ENCODE data around the gene GIT1. TPM values are rescaled to one million over a fixed set of nuclear protein-coding genes. Genes with fewer than 3 reads are reported as not detected.

GIT1 gene
- total and polyA plus RNA-seq, 2 donors (not counting 1 experiment from before 2014, with no cell fraction given), result 12.4 to 20.1 TPM

DNA sequence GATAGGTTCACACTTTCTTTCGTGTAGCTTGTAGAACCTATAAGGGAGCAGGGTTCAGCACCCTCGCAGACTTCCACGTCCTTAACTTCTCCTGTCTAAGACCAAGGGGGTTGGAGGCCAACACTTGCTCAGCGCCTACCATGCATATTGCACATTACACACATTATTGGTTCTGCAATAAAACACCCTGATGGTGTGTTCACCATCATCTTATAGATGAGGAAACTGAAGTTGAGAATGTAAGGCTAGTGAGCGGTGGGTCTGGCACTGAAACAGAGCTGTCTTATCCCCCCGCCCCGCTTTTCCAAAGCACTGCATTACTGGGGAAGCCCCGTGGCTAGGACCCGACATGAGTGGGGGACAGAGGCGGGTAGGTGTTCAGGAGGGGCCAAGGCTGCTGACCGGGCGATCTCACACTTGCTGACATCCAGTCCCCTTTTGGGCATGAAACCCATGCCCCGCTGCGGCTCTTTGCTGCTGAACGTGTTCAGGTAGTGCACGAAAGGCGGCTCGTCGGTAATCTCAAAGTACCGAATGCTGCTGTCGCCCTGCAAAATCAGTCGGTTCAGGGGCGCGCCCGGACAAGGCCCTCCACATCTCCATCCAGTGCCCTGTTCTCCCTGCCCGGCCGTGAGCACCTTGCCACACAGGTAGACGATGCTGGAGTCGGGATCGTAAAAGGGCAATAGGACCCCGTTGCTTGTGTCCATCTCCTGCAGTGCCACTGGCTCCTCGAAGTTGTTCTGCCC, 27.0 kb upstream of the GIT1 start:
- Histone ChIP-seq H3K4me1 (ENCODE audit: control insufficient read depth, extremely low read depth, insufficient read depth, low read length) (peaks cover 19% of the 10 kb centered on the region), H3K27me3 (ENCODE audit: control insufficient read depth, insufficient read depth, low read length) (no peaks in the 10 kb centered on the region), H4K20me1 (ENCODE audit: control insufficient read depth, extremely low read depth, insufficient read depth, low read length) (no peaks in the 10 kb centered on the region), H3K9ac (ENCODE audit: insufficient read depth, low read length) (no peak overlapping the region), H2AFZ (ENCODE audit: low read length) (no peak overlapping the region), H3K27ac (ENCODE audit: insufficient read depth, low read length) (no peak overlapping the region), H3K79me2 (ENCODE audit: control insufficient read depth, insufficient read depth, low read length) (no peaks in the 10 kb centered on the region), H3K4me3 (replicated peaks in 1 of 4; ENCODE audit: control extremely low read depth in 1 of 4, insufficient read depth in 1 of 4, low read depth in 3 of 4, low read length in 4 of 4) (peak overlapping the region in 1 of 4 experiments; percentile 40), H3K9me3 (ENCODE audit: control insufficient read depth, insufficient read depth, low read depth, low read length) (no peaks in the 10 kb centered on the region), H3K36me3 (ENCODE audit: control insufficient read depth, insufficient read depth, low read length) (no peaks in the 10 kb centered on the region), H3K4me2 (ENCODE audit: extremely low read depth, insufficient read depth, low read length) (peak overlapping the region; percentile 32)
- TF ChIP-seq, protein P1, sequence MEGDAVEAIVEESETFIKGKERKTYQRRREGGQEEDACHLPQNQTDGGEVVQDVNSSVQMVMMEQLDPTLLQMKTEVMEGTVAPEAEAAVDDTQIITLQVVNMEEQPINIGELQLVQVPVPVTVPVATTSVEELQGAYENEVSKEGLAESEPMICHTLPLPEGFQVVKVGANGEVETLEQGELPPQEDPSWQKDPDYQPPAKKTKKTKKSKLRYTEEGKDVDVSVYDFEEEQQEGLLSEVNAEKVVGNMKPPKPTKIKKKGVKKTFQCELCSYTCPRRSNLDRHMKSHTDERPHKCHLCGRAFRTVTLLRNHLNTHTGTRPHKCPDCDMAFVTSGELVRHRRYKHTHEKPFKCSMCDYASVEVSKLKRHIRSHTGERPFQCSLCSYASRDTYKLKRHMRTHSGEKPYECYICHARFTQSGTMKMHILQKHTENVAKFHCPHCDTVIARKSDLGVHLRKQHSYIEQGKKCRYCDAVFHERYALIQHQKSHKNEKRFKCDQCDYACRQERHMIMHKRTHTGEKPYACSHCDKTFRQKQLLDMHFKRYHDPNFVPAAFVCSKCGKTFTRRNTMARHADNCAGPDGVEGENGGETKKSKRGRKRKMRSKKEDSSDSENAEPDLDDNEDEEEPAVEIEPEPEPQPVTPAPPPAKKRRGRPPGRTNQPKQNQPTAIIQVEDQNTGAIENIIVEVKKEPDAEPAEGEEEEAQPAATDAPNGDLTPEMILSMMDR (conservative IDR thresholded peaks at IDR 0.05 in 1 of 2, IDR thresholded peaks at IDR 0.05 in 1 of 2; ENCODE audit: low read depth in 1 of 2, low read length in 2 of 2), result no peak
- TF ChIP-seq EZH2 (IDR thresholded peaks at IDR 0.05; ENCODE audit: low read length, missing control alignments), result no peak
- no peak for DNase-seq (ENCODE audit: low read depth in 2 of 2)

DNA sequence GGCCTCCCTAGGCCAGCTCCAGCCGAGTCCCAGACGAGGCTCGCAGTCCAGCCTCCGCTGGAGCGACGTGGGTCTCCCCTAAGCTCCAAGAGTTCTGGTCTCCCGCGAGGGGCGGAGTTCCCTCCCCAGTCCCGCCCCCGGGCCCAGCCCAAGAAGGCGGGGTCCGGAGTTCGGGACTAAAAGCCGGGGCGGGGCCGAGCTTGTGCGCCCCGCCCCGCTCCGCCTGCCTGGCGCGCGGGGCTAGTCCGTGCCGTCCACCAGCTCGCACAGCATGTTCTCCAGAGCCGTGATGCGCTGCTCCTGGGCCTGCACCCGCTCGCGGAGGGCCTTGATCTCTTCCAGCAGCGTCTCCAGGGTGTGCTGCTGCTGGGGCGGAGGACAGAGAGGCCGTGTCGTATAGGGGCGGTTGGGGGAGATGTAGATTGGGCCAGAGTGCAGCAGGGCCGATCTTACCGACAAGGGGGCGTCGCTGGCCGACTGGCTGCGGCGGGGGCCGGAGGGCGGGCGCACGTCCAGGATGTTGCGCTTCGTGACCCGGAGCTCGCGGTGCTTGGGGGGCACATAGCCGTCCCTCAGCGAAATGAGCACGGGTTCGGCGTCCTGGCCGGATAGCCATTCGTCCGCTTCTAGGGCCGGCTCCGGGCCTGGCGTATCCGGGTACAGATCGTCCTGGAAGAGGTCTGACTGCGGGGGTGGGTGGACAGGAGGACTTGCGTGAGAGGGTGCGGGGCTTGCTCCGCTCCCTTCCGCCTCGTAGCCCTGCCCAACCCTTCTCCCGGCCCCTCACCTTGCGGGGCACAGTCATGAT, 26.2 kb upstream of the GIT1 start:
- Histone ChIP-seq H3K79me2 (ENCODE audit: control insufficient read depth, insufficient read depth, low read length) (no peaks in the 10 kb centered on the region), H2AFZ (ENCODE audit: low read length) (peak overlapping the region; percentile 51), H3K36me3 (ENCODE audit: control insufficient read depth, insufficient read depth, low read length) (no peaks in the 10 kb centered on the region), H4K20me1 (ENCODE audit: control insufficient read depth, extremely low read depth, insufficient read depth, low read length) (no peaks in the 10 kb centered on the region), H3K9ac (ENCODE audit: insufficient read depth, low read length) (no peak overlapping the region), H3K4me1 (ENCODE audit: control insufficient read depth, extremely low read depth, insufficient read depth, low read length) (peaks cover 19% of the 10 kb centered on the region), H3K4me2 (ENCODE audit: extremely low read depth, insufficient read depth, low read length) (peak overlapping the region; percentile 27), H3K9me3 (ENCODE audit: control insufficient read depth, insufficient read depth, low read depth, low read length) (no peaks in the 10 kb centered on the region), H3K4me3 (replicated peaks in 1 of 4; ENCODE audit: control extremely low read depth in 1 of 4, insufficient read depth in 1 of 4, low read depth in 3 of 4, low read length in 4 of 4) (peak overlapping the region in 2 of 4 experiments; percentile 22 to 40), H3K27ac (ENCODE audit: insufficient read depth, low read length) (no peak overlapping the region), H3K27me3 (ENCODE audit: control insufficient read depth, insufficient read depth, low read length) (no peaks in the 10 kb centered on the region)
- peak; percentile 79 to 82 for DNase-seq (ENCODE audit: low read depth in 2 of 2)
- TF ChIP-seq EZH2 (IDR thresholded peaks at IDR 0.05; ENCODE audit: low read length, missing control alignments), result no peak
- TF ChIP-seq, protein P1 (conservative IDR thresholded peaks at IDR 0.05 in 1 of 2, IDR thresholded peaks at IDR 0.05 in 1 of 2; ENCODE audit: low read depth in 1 of 2, low read length in 2 of 2), result no peak

DNA sequence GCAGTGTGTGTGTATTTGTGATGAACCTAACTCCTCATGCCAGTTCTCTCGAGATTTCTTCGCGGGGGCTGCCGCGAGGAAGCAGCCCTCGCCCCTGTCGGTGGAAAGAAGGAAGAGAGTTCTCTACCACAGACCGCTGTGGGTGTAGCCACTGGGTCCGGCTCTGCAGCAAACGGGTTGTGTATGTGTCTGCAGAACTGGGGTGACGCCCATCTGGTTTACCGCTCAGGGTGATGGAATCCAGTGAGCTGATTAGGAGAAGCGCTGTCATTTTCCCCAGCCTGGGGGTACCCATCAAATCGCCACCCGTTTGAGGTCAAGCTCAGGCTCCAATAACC, 25.6 kb upstream of the GIT1 start:
- Histone ChIP-seq H3K4me3 (replicated peaks in 1 of 4; ENCODE audit: control extremely low read depth in 1 of 4, insufficient read depth in 1 of 4, low read depth in 3 of 4, low read length in 4 of 4) (peak overlapping the region in 2 of 4 experiments; percentile 21 to 22), H3K9me3 (ENCODE audit: control insufficient read depth, insufficient read depth, low read depth, low read length) (no peaks in the 10 kb centered on the region), H3K79me2 (ENCODE audit: control insufficient read depth, insufficient read depth, low read length) (no peaks in the 10 kb centered on the region), H3K4me2 (ENCODE audit: extremely low read depth, insufficient read depth, low read length) (no peak overlapping the region), H3K4me1 (ENCODE audit: control insufficient read depth, extremely low read depth, insufficient read depth, low read length) (peaks cover 19% of the 10 kb centered on the region), H3K27me3 (ENCODE audit: control insufficient read depth, insufficient read depth, low read length) (no peaks in the 10 kb centered on the region), H2AFZ (ENCODE audit: low read length) (no peak overlapping the region), H4K20me1 (ENCODE audit: control insufficient read depth, extremely low read depth, insufficient read depth, low read length) (no peaks in the 10 kb centered on the region), H3K36me3 (ENCODE audit: control insufficient read depth, insufficient read depth, low read length) (no peaks in the 10 kb centered on the region), H3K9ac (ENCODE audit: insufficient read depth, low read length) (no peak overlapping the region), H3K27ac (ENCODE audit: insufficient read depth, low read length) (no peak overlapping the region)
- peak in 1 of 2 donors; percentile 36 for DNase-seq (ENCODE audit: low read depth in 2 of 2)
- no peak for TF ChIP-seq EZH2 (IDR thresholded peaks at IDR 0.05; ENCODE audit: low read length, missing control alignments)
- TF ChIP-seq, protein P1 (conservative IDR thresholded peaks at IDR 0.05 in 1 of 2, IDR thresholded peaks at IDR 0.05 in 1 of 2; ENCODE audit: low read depth in 1 of 2, low read length in 2 of 2), result no peak

All from fibroblast of lung (primary cell).